ENCODE measurements around the gene RBMS1. TPM values are rescaled to one million over a fixed set of nuclear protein-coding genes. Genes with fewer than 3 reads are reported as not detected.

RBMS1 gene
- total and polyA plus RNA-seq, 2 of the 4 experiments (the other 2 are of a cell fraction): 43.5 to 64.9 TPM

GRCh38 chr2:160355080-160355479 is 138.5 kb downstream of the RBMS1 start:
- Histone ChIP-seq H2BK5ac (ENCODE audit: low read depth, low read length, poor library complexity, severe bottlenecking) (no peak overlapping the region), H2AFZ (replicated peaks; ENCODE audit: low read length, poor library complexity) (no peak overlapping the region), H3K14ac (replicated peaks; ENCODE audit: low read depth, low read length) (no peak overlapping the region), H2BK20ac (ENCODE audit: low read depth, low read length) (no peak overlapping the region), H3K4me3 (ENCODE audit: insufficient read depth, low read depth, low read length) (no peak overlapping the region), H2BK15ac (ENCODE audit: low read depth, low read length) (no peak overlapping the region), H3K56ac (ENCODE audit: extremely low read depth, insufficient read depth, low read length) (no peak overlapping the region), H3K4me2 (ENCODE audit: low read depth, low read length) (no peak overlapping the region), H3K18ac (ENCODE audit: low read depth, low read length) (no peak overlapping the region), H3K23ac (ENCODE audit: low read depth, low read length) (no peak overlapping the region), H4K5ac (ENCODE audit: low read depth, low read length) (no peak overlapping the region), H3K36me3 (ENCODE audit: control insufficient read depth, insufficient read depth, low read length) (peaks cover 7% of the 10 kb centered on the region), H2BK120ac (ENCODE audit: low read depth, low read length) (no peak overlapping the region), H3K79me1 (ENCODE audit: low read depth in 1 of 2, low read length in 2 of 2) (peaks cover 28 to 75% of the 10 kb centered on the region in 2 experiments), H3K4ac (ENCODE audit: low read depth, low read length) (no peak overlapping the region), H4K91ac (ENCODE audit: insufficient read depth, low read depth, low read length) (no peak overlapping the region), H3K9me1 (ENCODE audit: insufficient read depth, low read length) (peaks cover 15% of the 10 kb centered on the region), H3K9ac (ENCODE audit: low read depth, low read length) (no peak overlapping the region), H2AK5ac (ENCODE audit: low read depth, low read length) (no peak overlapping the region), H3K27me3 (ENCODE audit: control insufficient read depth, insufficient read depth, low read length) (no peaks in the 10 kb centered on the region), H3K9me3 (ENCODE audit: control insufficient read depth, insufficient read depth, low read length) (no peaks in the 10 kb centered on the region), H3K4me1 (ENCODE audit: control insufficient read depth, insufficient read depth, low read length) (peaks cover 20% of the 10 kb centered on the region), H3K27ac (ENCODE audit: insufficient read depth, low read length) (no peak overlapping the region), H4K20me1 (ENCODE audit: insufficient read depth, low read length) (peaks cover 67% of the 10 kb centered on the region), H2AK9ac (replicated peaks; ENCODE audit: low read depth, low read length, poor library complexity) (no peak overlapping the region), H4K8ac (ENCODE audit: low read depth in 2 of 2, low read length in 2 of 2) (no peak overlapping the region)
- in situ Hi-C loops (cut with MboI; ENCODE audit: low sequenced_read_pairs): no loop called here
- dilution Hi-C loops (cut with HindIII; ENCODE audit: low sequenced_read_pairs, unreplicated experiment): no loop called here
- no peak for TF ChIP-seq CTCF (conservative IDR thresholded peaks at IDR 0.05; ENCODE audit: low read depth, low read length)
- no peak for TF ChIP-seq RAD21 (IDR thresholded peaks at IDR 0.05; ENCODE audit: low read length)
- no peak for TF ChIP-seq NFE2L2 (IDR thresholded peaks at IDR 0.05; ENCODE audit: low read depth, low read length)
- TF ChIP-seq SMC3 (IDR thresholded peaks at IDR 0.05; ENCODE audit: low read depth, low read length): no peak
- TF ChIP-seq POLR2A (IDR thresholded peaks at IDR 0.05; ENCODE audit: low read depth, low read length): no peak
- no peak for TF ChIP-seq BHLHE40 (IDR thresholded peaks at IDR 0.05; ENCODE audit: low read depth, low read length)
- TF ChIP-seq, protein P1, sequence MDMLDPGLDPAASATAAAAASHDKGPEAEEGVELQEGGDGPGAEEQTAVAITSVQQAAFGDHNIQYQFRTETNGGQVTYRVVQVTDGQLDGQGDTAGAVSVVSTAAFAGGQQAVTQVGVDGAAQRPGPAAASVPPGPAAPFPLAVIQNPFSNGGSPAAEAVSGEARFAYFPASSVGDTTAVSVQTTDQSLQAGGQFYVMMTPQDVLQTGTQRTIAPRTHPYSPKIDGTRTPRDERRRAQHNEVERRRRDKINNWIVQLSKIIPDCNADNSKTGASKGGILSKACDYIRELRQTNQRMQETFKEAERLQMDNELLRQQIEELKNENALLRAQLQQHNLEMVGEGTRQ (IDR thresholded peaks at IDR 0.05; ENCODE audit: low read depth, low read length): no peak
- TF ChIP-seq CEBPB (IDR thresholded peaks at IDR 0.05; ENCODE audit: low read depth, low read length): no peak
- no peak for TF ChIP-seq CHD1 (IDR thresholded peaks at IDR 0.05; ENCODE audit: low read depth, low read length)
- TF ChIP-seq MXI1 (IDR thresholded peaks at IDR 0.05; ENCODE audit: borderline replicate concordance, low read depth, low read length): no peak
- no peak for TF ChIP-seq RFX5 (IDR thresholded peaks at IDR 0.05; ENCODE audit: low read depth, low read length)
- TF ChIP-seq MAZ (IDR thresholded peaks at IDR 0.05; ENCODE audit: borderline replicate concordance, low read depth, low read length): no peak
- no peak for TF ChIP-seq FOS (IDR thresholded peaks at IDR 0.05; ENCODE audit: low read depth, low read length)
- TF ChIP-seq, protein P2, sequence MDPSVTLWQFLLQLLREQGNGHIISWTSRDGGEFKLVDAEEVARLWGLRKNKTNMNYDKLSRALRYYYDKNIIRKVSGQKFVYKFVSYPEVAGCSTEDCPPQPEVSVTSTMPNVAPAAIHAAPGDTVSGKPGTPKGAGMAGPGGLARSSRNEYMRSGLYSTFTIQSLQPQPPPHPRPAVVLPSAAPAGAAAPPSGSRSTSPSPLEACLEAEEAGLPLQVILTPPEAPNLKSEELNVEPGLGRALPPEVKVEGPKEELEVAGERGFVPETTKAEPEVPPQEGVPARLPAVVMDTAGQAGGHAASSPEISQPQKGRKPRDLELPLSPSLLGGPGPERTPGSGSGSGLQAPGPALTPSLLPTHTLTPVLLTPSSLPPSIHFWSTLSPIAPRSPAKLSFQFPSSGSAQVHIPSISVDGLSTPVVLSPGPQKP (IDR thresholded peaks at IDR 0.05; ENCODE audit: borderline replicate concordance, low read depth, low read length): no peak
- TF ChIP-seq RCOR1 (IDR thresholded peaks at IDR 0.05; ENCODE audit: insufficient replicate concordance, low read length): no peak
- TF ChIP-seq MAFK (IDR thresholded peaks at IDR 0.05; ENCODE audit: low read depth, low read length): no peak
- ATAC-seq (ENCODE audit: low read depth): no peak
- ChIA-PET POLR2A (ENCODE audit: unreplicated experiment) (no interaction called here), CTCF (no interaction called here)
- intact Hi-C loops (cut with micrococcal nuclease): no loop called here
- no CpG with 5 or more reads among the region's 2 CpGs for WGBS, 2 experiments (ENCODE audit: extremely low coverage in 2 of 2, insufficient read length in 1 of 2)
- DNase-seq: no peak
- BruUV-seq (replicated peaks): no TSS peak

Measured in IMR-90 (cell line).